ENCODE data around the gene PRTN3.

The PRTN3 gene

DNA sequence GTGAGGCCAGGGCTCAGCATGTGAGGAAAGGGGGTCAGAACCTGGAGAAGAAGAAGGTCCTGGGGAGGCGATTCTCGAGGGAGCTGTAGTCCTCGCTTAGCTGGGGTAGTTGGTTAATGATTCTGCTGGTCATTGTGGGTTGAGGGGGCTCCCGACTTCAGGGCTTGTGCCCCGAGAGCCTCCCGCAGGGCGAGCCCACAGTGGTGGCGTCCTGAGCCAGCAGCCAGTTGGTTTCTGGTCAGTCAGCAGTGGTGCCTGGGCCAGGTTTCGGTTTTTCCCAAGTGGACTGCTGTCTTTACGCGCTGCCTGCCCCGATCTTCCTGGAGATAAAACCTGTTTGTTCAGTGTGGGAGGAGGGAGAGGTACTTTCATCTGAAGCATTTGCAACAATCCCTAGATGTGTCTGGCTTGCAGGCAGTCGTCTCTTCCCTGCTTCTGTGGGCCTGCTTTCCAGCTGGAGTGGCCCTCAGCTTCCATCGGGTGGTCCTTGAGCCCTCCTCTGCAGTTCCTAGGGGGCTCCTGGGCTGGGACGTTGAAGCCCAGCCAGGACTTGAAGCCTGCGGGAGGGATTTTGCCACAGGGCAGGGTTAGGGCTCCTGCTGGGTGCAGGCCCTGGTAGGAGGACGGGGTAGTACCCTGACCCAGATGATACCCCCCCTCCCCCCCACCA lies 40.3 kb upstream of the PRTN3 start:
- Histone ChIP-seq H3K27ac (ENCODE audit: insufficient read depth in 1 of 2, low read depth in 1 of 2, low read length in 2 of 2, poor library complexity in 1 of 2, severe bottlenecking in 2 of 2) (peak overlapping the region in 1 of 2 experiments; percentile 88), H3K36me3 (ENCODE audit: control insufficient read depth in 4 of 4, insufficient read depth in 4 of 4, low read length in 3 of 4) (peaks cover 0 to 73% (median 35%) of the 10 kb centered on the region in 4 experiments), H3K9me3 (ENCODE audit: control extremely low read depth in 1 of 5, control insufficient read depth in 4 of 5, insufficient read depth in 2 of 5, low read depth in 1 of 5, low read length in 4 of 5) (no peaks in the 10 kb centered on the region), H3K4me1 (ENCODE audit: control extremely low read depth in 1 of 4, control insufficient read depth in 4 of 4, insufficient read depth in 4 of 4, low read length in 3 of 4) (peaks cover 0 to 48% (median 39%) of the 10 kb centered on the region in 4 experiments), H3K27me3 (replicated peaks in 2 of 5; ENCODE audit: control insufficient read depth in 4 of 5, insufficient read depth in 5 of 5, low read length in 4 of 5) (no peaks in the 10 kb centered on the region), H3K4me3 (ENCODE audit: control insufficient read depth in 1 of 7, extremely low read depth in 1 of 7, insufficient read depth in 4 of 7, low read depth in 2 of 7, low read length in 6 of 7) (peak overlapping the region in 4 of 7 experiments; percentile 4 to 17 (median 8))
- CTCF ChIA-PET = interaction anchor here (1.0 kb wide), 2 partner anchors 28 to 41 kb away, joined by 3 read pairs; partner anchors contain the start of gene PRTN3
- DNase-seq = no peak
- POLR2A ChIA-PET = interaction anchor here (0.9 kb wide), 1 partner anchor 10 kb away, joined by 3 read pairs; no protein-coding TSS in a partner anchor
- WGBS (ENCODE audit: insufficient coverage) = 69% methylated on average over 11 of the region's 17 CpGs

DNA sequence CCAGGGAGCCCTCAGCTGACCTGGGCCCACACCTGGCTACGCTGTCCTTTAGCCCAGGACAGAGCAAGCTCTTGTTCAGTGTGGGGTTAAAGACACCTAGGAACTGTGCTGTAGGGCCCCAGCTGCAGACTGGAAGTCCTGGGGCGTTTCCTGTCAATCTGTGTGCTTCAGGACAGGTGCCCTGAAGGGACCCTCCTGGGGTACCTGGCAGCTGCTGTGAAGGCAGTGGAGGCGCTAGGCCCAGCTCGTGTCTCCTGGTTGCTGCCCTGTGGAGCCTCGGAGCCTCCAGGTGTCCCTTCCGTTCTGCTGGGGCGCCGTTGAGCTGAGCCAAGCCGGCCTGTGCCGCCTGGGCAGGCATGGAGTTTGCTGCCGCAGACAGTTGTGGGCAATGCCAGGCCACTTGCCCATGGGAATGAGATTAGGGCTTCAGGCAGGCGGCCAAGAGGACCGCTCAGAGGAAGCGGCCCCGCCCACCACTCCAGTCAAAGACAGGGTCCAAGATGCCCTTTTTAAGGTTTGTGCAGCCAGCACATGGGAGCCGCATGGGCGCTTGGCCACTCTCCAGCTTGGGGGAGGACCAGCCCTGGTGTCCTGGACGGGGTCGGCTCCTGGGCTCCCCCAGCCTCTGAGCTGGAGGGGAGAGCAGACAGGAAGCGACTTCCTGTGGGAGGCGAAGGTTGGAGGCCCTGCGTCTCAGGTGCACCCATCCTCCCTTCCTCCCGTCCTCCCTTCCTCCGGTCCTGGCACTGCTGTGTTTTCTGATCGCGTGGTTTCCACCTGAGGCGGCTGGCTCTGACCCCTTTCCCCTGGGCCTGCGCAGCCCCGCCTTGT lies 39.6 kb upstream of the PRTN3 start:
- H3K4me1 ChIP-seq (ENCODE audit: control extremely low read depth in 1 of 4, control insufficient read depth in 4 of 4, insufficient read depth in 4 of 4, low read length in 3 of 4) = peaks cover 0 to 45% (median 37%) of the 10 kb centered on the region in 4 experiments

DNA sequence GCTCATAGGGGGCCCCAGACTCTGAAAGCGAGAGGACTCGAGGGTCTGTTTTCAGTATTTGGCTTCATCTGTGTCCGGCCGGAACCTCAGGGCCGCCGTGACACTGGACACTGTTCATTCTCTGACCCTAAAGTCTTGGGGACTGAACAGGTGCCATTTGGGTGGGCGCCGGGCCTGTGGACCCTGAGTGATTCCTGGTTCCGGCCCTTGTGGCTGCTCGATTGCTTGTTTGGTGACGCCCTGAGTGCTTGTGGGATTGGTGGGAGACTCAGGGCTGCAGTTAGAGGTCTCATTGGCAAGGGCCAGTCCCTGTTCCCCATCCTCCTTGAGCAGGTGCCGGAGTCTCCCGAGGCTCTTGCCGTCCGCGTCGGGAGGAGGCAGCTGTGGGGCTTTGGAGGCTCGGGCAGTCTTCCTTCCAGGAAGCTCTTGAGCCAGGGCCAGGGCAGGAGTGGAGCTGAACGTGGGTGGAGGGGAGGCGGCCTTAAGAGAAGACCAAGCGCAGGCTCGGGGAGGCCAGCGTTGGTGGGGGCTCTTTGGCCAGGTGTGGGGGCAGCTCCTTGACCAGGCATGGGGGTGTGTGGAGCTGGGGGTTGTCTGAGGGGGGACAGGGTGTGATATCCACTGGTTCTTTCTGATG lies 38.8 kb upstream of the PRTN3 start:
- ChIA-PET CTCF (interaction anchor here (1.9 kb wide), 1 partner anchor 31 kb away, joined by 4 read pairs; no protein-coding TSS in a partner anchor), POLR2A (no interaction called here)
- 91% methylated on average over 18 of the region's 23 CpGs for WGBS (ENCODE audit: insufficient coverage)
- DNase-seq = no peak
- peaks cover 0 to 41% (median 34%) of the 10 kb centered on the region in 4 experiments for H3K4me1 ChIP-seq (ENCODE audit: control extremely low read depth in 1 of 4, control insufficient read depth in 4 of 4, insufficient read depth in 4 of 4, low read length in 3 of 4)
- peak overlapping the region in 1 of 2 experiments; percentile 43 for H3K27ac ChIP-seq (ENCODE audit: insufficient read depth in 1 of 2, low read depth in 1 of 2, low read length in 2 of 2, poor library complexity in 1 of 2, severe bottlenecking in 2 of 2)
- H3K36me3 ChIP-seq (ENCODE audit: control insufficient read depth in 4 of 4, insufficient read depth in 4 of 4, low read length in 3 of 4) = peaks cover 5 to 88% (median 49%) of the 10 kb centered on the region in 4 experiments
- H3K27me3 ChIP-seq (replicated peaks in 2 of 5; ENCODE audit: control insufficient read depth in 4 of 5, insufficient read depth in 5 of 5, low read length in 4 of 5) = no peaks in the 10 kb centered on the region
- H3K4me3 ChIP-seq (ENCODE audit: control insufficient read depth in 1 of 7, extremely low read depth in 1 of 7, insufficient read depth in 4 of 7, low read depth in 2 of 7, low read length in 6 of 7) = peak overlapping the region in 1 of 7 experiments; percentile 28
- no peaks in the 10 kb centered on the region for H3K9me3 ChIP-seq (ENCODE audit: control extremely low read depth in 1 of 5, control insufficient read depth in 4 of 5, insufficient read depth in 2 of 5, low read depth in 1 of 5, low read length in 4 of 5)

More for the DNA sequence above, 39.6 kb upstream of the PRTN3 start:
- ChIA-PET CTCF (interaction anchor here (1.0 to 1.9 kb wide), 3 partner anchors 29 to 40 kb away, joined by 3 to 4 read pairs (median 3); partner anchors contain the start of gene PRTN3), POLR2A (interaction anchor here (0.9 kb wide), 1 partner anchor 10 kb away, joined by 3 read pairs; no protein-coding TSS in a partner anchor)
- DNase-seq = no peak
- WGBS (ENCODE audit: insufficient coverage) = 46% methylated on average over 26 of the region's 29 CpGs
- no peaks in the 10 kb centered on the region for H3K9me3 ChIP-seq (ENCODE audit: control extremely low read depth in 1 of 5, control insufficient read depth in 4 of 5, insufficient read depth in 2 of 5, low read depth in 1 of 5, low read length in 4 of 5)
- no peaks in the 10 kb centered on the region for H3K27me3 ChIP-seq (replicated peaks in 2 of 5; ENCODE audit: control insufficient read depth in 4 of 5, insufficient read depth in 5 of 5, low read length in 4 of 5)
- H3K27ac ChIP-seq (ENCODE audit: insufficient read depth in 1 of 2, low read depth in 1 of 2, low read length in 2 of 2, poor library complexity in 1 of 2, severe bottlenecking in 2 of 2) = peak overlapping the region in 1 of 2 experiments; percentile 43
- H3K36me3 ChIP-seq (ENCODE audit: control insufficient read depth in 4 of 4, insufficient read depth in 4 of 4, low read length in 3 of 4) = peaks cover 0 to 81% (median 42%) of the 10 kb centered on the region in 4 experiments
- H3K4me3 ChIP-seq (ENCODE audit: control insufficient read depth in 1 of 7, extremely low read depth in 1 of 7, insufficient read depth in 4 of 7, low read depth in 2 of 7, low read length in 6 of 7) = peak overlapping the region in 3 of 7 experiments; percentile 4 to 28 (median 26)

DNA sequence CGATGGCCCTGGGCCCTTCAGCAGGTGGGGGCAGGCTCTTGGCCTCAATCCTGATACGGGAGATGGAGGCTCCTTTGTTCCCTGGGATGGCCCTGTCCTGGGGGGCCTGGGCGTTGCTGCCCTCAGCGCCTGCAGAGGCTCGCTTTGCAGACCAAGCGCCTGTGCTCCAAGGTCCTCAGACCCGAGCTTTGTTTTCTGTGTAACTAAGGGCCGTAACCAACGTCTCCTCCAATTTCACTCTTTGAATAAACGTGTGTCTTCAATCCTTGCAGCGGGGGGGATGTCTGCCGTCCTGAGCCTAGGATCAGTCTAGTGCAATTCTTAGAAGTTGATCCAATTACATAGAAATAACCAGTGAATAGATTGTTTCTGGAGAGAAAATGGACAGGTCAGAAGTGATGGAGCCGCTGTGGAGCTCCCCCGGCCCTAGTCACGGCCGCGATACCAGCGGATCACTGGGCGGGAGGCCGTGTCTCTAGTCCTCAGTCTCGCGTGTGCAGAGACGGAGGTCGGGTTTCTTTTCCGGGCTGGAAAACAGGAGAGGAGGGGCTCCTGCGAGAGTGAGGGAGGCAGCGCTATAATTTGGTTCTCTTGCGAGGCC lies 38.2 kb upstream of the PRTN3 start:
- ChIA-PET CTCF (interaction anchor here (1.9 kb wide), 1 partner anchor 32 kb away, joined by 4 read pairs; no protein-coding TSS in a partner anchor), POLR2A (no interaction called here)
- Histone ChIP-seq H3K36me3 (ENCODE audit: control insufficient read depth in 4 of 4, insufficient read depth in 4 of 4, low read length in 3 of 4) (peaks cover 7 to 94% (median 53%) of the 10 kb centered on the region in 4 experiments), H3K4me3 (ENCODE audit: control insufficient read depth in 1 of 7, extremely low read depth in 1 of 7, insufficient read depth in 4 of 7, low read depth in 2 of 7, low read length in 6 of 7) (no peak overlapping the region), H3K9me3 (ENCODE audit: control extremely low read depth in 1 of 5, control insufficient read depth in 4 of 5, insufficient read depth in 2 of 5, low read depth in 1 of 5, low read length in 4 of 5) (no peaks in the 10 kb centered on the region), H3K4me1 (ENCODE audit: control extremely low read depth in 1 of 4, control insufficient read depth in 4 of 4, insufficient read depth in 4 of 4, low read length in 3 of 4) (peaks cover 0 to 41% (median 34%) of the 10 kb centered on the region in 4 experiments), H3K27me3 (replicated peaks in 2 of 5; ENCODE audit: control insufficient read depth in 4 of 5, insufficient read depth in 5 of 5, low read length in 4 of 5) (no peaks in the 10 kb centered on the region), H3K27ac (ENCODE audit: insufficient read depth in 1 of 2, low read depth in 1 of 2, low read length in 2 of 2, poor library complexity in 1 of 2, severe bottlenecking in 2 of 2) (no peak overlapping the region)
- WGBS (ENCODE audit: insufficient coverage) = 97% methylated on average over 20 of the region's 28 CpGs
- no peak for DNase-seq

DNA sequence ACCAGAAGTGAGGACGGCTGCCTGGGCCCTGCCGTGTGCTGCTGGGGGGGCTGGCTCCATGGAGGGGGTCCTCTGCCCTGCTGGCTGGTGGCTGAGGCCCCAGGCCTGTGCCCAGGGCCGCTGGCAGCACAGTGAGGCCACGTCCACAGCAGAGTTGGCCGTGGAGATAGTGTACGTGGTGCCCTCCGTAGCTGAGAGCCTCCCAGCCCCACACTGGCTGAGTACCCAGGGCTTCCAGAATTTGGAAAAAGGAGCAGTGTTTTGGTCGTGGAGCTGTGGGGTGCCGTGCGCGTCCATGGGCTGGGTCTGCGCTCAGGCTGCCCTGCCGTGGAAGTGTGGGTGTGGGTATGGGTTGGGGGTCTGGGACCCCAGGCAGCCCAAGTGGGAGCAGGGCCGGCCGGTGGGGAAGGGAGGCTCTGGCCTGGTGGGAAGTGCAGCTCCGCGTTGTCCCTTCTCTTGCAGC lies 37.7 kb upstream of the PRTN3 start:
- H3K27ac ChIP-seq (ENCODE audit: insufficient read depth in 1 of 2, low read depth in 1 of 2, low read length in 2 of 2, poor library complexity in 1 of 2, severe bottlenecking in 2 of 2) = no peak overlapping the region
- H3K36me3 ChIP-seq (ENCODE audit: control insufficient read depth in 4 of 4, insufficient read depth in 4 of 4, low read length in 3 of 4) = peaks cover 11 to 98% (median 57%) of the 10 kb centered on the region in 4 experiments
- H3K9me3 ChIP-seq (ENCODE audit: control extremely low read depth in 1 of 5, control insufficient read depth in 4 of 5, insufficient read depth in 2 of 5, low read depth in 1 of 5, low read length in 4 of 5) = no peaks in the 10 kb centered on the region
- H3K4me3 ChIP-seq (ENCODE audit: control insufficient read depth in 1 of 7, extremely low read depth in 1 of 7, insufficient read depth in 4 of 7, low read depth in 2 of 7, low read length in 6 of 7) = no peak overlapping the region
- DNase-seq = no peak
- ChIA-PET POLR2A (no interaction called here), CTCF (interaction anchor here (0.8 to 1.9 kb wide), 2 partner anchors 24 to 32 kb away, joined by 3 to 4 read pairs; no protein-coding TSS in a partner anchor)
- peaks cover 0 to 41% (median 33%) of the 10 kb centered on the region in 4 experiments for H3K4me1 ChIP-seq (ENCODE audit: control extremely low read depth in 1 of 4, control insufficient read depth in 4 of 4, insufficient read depth in 4 of 4, low read length in 3 of 4)
- no peaks in the 10 kb centered on the region for H3K27me3 ChIP-seq (replicated peaks in 2 of 5; ENCODE audit: control insufficient read depth in 4 of 5, insufficient read depth in 5 of 5, low read length in 4 of 5)
- WGBS (ENCODE audit: insufficient coverage) = 96% methylated on average over 17 of the region's 17 CpGs

DNA sequence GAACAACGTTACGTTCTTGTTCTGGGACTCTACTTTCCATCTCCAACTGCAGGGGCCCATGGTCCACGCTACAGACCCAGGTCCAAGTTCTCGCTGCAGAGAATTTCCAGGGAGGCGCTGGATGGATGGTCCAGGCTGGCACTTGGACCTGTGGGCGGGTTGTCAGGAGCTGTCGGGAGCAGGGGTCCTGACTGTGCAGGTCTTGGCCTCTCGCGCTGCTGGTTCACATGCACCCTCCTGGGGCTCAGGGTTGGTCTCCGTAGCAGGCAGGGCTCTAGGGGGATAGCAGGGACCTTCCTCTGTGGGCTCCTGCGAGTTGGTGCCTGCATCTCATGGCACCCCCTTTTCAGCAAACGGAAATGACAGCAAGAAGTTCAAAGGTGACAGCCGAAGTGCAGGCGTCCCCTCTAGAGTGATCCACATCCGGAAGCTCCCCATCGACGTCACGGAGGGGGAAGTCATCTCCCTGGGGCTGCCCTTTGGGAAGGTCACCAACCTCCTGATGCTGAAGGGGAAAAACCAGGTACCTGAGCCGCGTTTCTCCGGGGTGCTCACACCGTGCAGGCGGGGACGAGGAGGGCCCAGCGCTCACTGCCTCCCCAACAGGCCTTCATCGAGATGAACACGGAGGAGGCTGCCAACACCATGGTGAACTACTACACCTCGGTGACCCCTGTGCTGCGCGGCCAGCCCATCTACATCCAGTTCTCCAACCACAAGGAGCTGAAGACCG lies 36.9 kb upstream of the PRTN3 start:
- Histone ChIP-seq H3K27ac (ENCODE audit: insufficient read depth in 1 of 2, low read depth in 1 of 2, low read length in 2 of 2, poor library complexity in 1 of 2, severe bottlenecking in 2 of 2) (no peak overlapping the region), H3K36me3 (ENCODE audit: control insufficient read depth in 4 of 4, insufficient read depth in 4 of 4, low read length in 3 of 4) (peaks cover 11 to 99% (median 61%) of the 10 kb centered on the region in 4 experiments), H3K27me3 (replicated peaks in 2 of 5; ENCODE audit: control insufficient read depth in 4 of 5, insufficient read depth in 5 of 5, low read length in 4 of 5) (no peaks in the 10 kb centered on the region), H3K4me3 (ENCODE audit: control insufficient read depth in 1 of 7, extremely low read depth in 1 of 7, insufficient read depth in 4 of 7, low read depth in 2 of 7, low read length in 6 of 7) (no peak overlapping the region), H3K9me3 (ENCODE audit: control extremely low read depth in 1 of 5, control insufficient read depth in 4 of 5, insufficient read depth in 2 of 5, low read depth in 1 of 5, low read length in 4 of 5) (no peaks in the 10 kb centered on the region), H3K4me1 (ENCODE audit: control extremely low read depth in 1 of 4, control insufficient read depth in 4 of 4, insufficient read depth in 4 of 4, low read length in 3 of 4) (peaks cover 0 to 34% (median 28%) of the 10 kb centered on the region in 4 experiments)
- 97% methylated on average over 27 of the region's 31 CpGs for WGBS (ENCODE audit: insufficient coverage)
- no peak for DNase-seq
- ChIA-PET CTCF (interaction anchor here (0.8 kb wide), 1 partner anchor 23 kb away, joined by 3 read pairs; no protein-coding TSS in a partner anchor), POLR2A (no interaction called here)

All from common myeloid progenitor, CD34-positive (primary cell).